ENCODE data around the gene CAPN11. TPM values are rescaled to one million over a fixed set of nuclear protein-coding genes. Genes with fewer than 3 reads are reported as not detected.
"Not testable (repeated sequence)": the region's sequence is repeated elsewhere in the genome, so short reads cannot be mapped to it uniquely, and the experiment has no call there.

Gene CAPN11
- total and polyA plus RNA-seq, 2 experiments from 2014 or later, result 1.1 to 1.7 TPM

- Mint-ChIP-seq H3K36me3 (ENCODE audit: low read depth) (no peaks in the 10 kb centered on the region), H3K27me3 (ENCODE audit: insufficient read depth, low read depth, poor library complexity) (peaks cover 15% of the 10 kb centered on the region), H3K27ac (no peak overlapping the region), H3K9me3 (no peaks in the 10 kb centered on the region), H3K4me1 (peaks cover 11% of the 10 kb centered on the region), H3K4me3 (no peak overlapping the region; the same call in 2 of the 3 replicates)
- Histone ChIP-seq H4K20me1 (replicated peaks; ENCODE audit: insufficient read depth) (no peaks in the 10 kb centered on the region), H3K27me3 (ENCODE audit: insufficient read depth) (no peaks in the 10 kb centered on the region), H3K36me3 (ENCODE audit: insufficient read depth) (no peaks in the 10 kb centered on the region), H3K4me3 (no peak overlapping the region), H3K4me2 (no peak overlapping the region), H3F3A (replicated peaks; ENCODE audit: low read depth) (0 out of 2 replicates have a peak, but pooled peaks cover 5% of the 10 kb centered on the region), H3K79me2 (replicated peaks; ENCODE audit: insufficient read depth) (no peaks in the 10 kb centered on the region), H3K27ac (ENCODE audit: low read depth) (no peak overlapping the region; the same call in 1 of the 2 replicates), H3K9me2 (ENCODE audit: insufficient read depth) (no peaks in the 10 kb centered on the region), H3K4me1 (ENCODE audit: insufficient read depth) (0 out of 2 replicates have a peak, but pooled peaks cover 7% of the 10 kb centered on the region), H2AFZ (no peak overlapping the region)
- no peak for TF ChIP-seq EZH2phosphoT487 (IDR thresholded peaks at IDR 0.05; ENCODE audit: unreplicated experiment)
- TF ChIP-seq STAT1 (IDR thresholded peaks at IDR 0.05; ENCODE audit: unreplicated experiment), result no peak
- TF ChIP-seq EZH2 (IDR thresholded peaks at IDR 0.05; ENCODE audit: low read depth, unreplicated experiment), result no peak
- no peak for TF ChIP-seq ETS1 (IDR thresholded peaks at IDR 0.05)
- no peak for TF ChIP-seq JUNB (IDR thresholded peaks at IDR 0.05; ENCODE audit: unreplicated experiment)
- TF ChIP-seq REST (IDR thresholded peaks at IDR 0.05; ENCODE audit: unreplicated experiment), result no peak
- TF ChIP-seq ZNF331 (CRISPR knock-in tag; IDR thresholded peaks at IDR 0.05; ENCODE audit: low read depth), result no peak
- no peak for TF ChIP-seq CREB1 (CRISPR knock-in tag; IDR thresholded peaks at IDR 0.05; ENCODE audit: low read depth)
- DNase-seq (ENCODE audit: low spot score) (no peak), ATAC-seq (no peak)
Measured at GRCh38 chr6:44194326-44194725, 35.7 kb downstream of the CAPN11 start.

GRCh38 chr6:44196351-44196750, 37.7 kb downstream of the CAPN11 start:
- not testable (repeated sequence) for ATAC-seq; H3K27ac Mint-ChIP-seq; H3K36me3 ChIP-seq (ENCODE audit: insufficient read depth); H3K79me2 ChIP-seq (replicated peaks; ENCODE audit: insufficient read depth); H3K4me3 Mint-ChIP-seq; H2AFZ ChIP-seq; DNase-seq (ENCODE audit: low spot score); H3K9me2 ChIP-seq (ENCODE audit: insufficient read depth); H3K4me2 ChIP-seq; H4K20me1 ChIP-seq (replicated peaks; ENCODE audit: insufficient read depth); H3K9me3 Mint-ChIP-seq; H3K27ac ChIP-seq (ENCODE audit: low read depth); H3K27me3 ChIP-seq (ENCODE audit: insufficient read depth); H3K4me3 ChIP-seq; H3F3A ChIP-seq (replicated peaks; ENCODE audit: low read depth); H3K36me3 Mint-ChIP-seq (ENCODE audit: low read depth)
- peaks cover 14% of the 10 kb centered on the region for H3K27me3 Mint-ChIP-seq (ENCODE audit: insufficient read depth, low read depth, poor library complexity)
- H3K4me1 Mint-ChIP-seq, result peaks cover 20% of the 10 kb centered on the region
- H3K4me1 ChIP-seq (ENCODE audit: insufficient read depth), result peaks cover 17% of the 10 kb centered on the region

Data from GM23338 (cell line).